Spleen (tissue), 11 donors: ENCODE measurements around the gene SRGAP1. TPM values are rescaled to one million over a fixed set of nuclear protein-coding genes. Genes with fewer than 3 reads are reported as not detected.

ENCODE experiments used
- DNase-seq: peaks from one replicate; pipeline ENCODE4 v3.0.0-alpha.2; 2020
- H3K27ac ChIP-seq, 8 donors: fragments of 200-600 bp; sonication (generic) in 7 of 8; 1 replicate in 4 of 8; 2 replicates in 4 of 8; pipeline versions ENCODE4 v1.5.0 to v1.8.0; 2016 to 2021; ENCODE audit warnings: inconsistent platforms in 4 of 8, mild to moderate bottlenecking in 4 of 8, moderate library complexity in 1 of 8
- H3K27me3 ChIP-seq, 7 donors: fragments of 200-600 bp; sonication (generic) in 6 of 7; replicated peaks in 1 of 7; 1 replicate in 4 of 7; 2 replicates in 3 of 7; pipeline versions ENCODE4 v1.5.0 to v1.8.0; 2016 to 2021; ENCODE audit warnings: inconsistent platforms in 3 of 7, mild to moderate bottlenecking in 1 of 7
- H3K36me3 ChIP-seq, 6 donors: fragments of 200-600 bp; sonication (generic) in 5 of 6; 1 replicate in 4 of 6; 2 replicates in 2 of 6; pipeline versions ENCODE4 v1.5.0 to v1.8.0; 2016 to 2021; ENCODE audit warnings: inconsistent platforms in 2 of 6
- H3K4me1 ChIP-seq, 6 donors: fragments of 200-600 bp; sonication (generic) in 5 of 6; 1 replicate in 3 of 6; 2 replicates in 3 of 6; pipeline versions ENCODE4 v1.5.0 to v1.8.0; 2016 to 2021; ENCODE audit warnings: inconsistent platforms in 3 of 6
- H3K4me3 ChIP-seq, 8 donors: fragments of 200-600 bp; sonication (generic) in 7 of 8; 1 replicate in 4 of 8; 2 replicates in 4 of 8; pipeline versions ENCODE4 v1.5.0 to v1.8.0; 2016 to 2021; ENCODE audit warnings: inconsistent platforms in 4 of 8, mild to moderate bottlenecking in 4 of 8, moderate library complexity in 2 of 8
- H3K9me3 ChIP-seq, 8 donors: fragments of 200-600 bp; sonication (generic) in 7 of 8; 1 replicate in 4 of 8; 2 replicates in 4 of 8; pipeline versions ENCODE4 v1.5.0 to v1.8.0; 2016 to 2021; ENCODE audit warnings: inconsistent platforms in 4 of 8
- CTCF ChIP-seq, 11 experiments: fragments of 200-600 bp in 7 of 11; fragments of 450-650 bp in 4 of 11; sonication (generic) in 4 of 11; IDR thresholded peaks in 8 of 11; conservative IDR thresholded peaks in 3 of 11; 1 replicate in 7 of 11; 2 replicates in 4 of 11; pipeline versions ENCODE4 v1.4.0 to v1.8.0; 2016 to 2021; ENCODE audit warnings: antibody characterized with exemption in 11 of 11, inconsistent platforms in 4 of 11, mild to moderate bottlenecking in 1 of 11
- POLR2A ChIP-seq, 3 donors: fragments of 450-650 bp; IDR thresholded peaks; one replicate each; pipeline ENCODE4 v1.5.1; 2017; ENCODE audit warnings: antibody characterized with exemption in 3 of 3, mild to moderate bottlenecking in 1 of 3
- POLR2AphosphoS5 ChIP-seq, 3 donors: sonication (generic); formaldehyde crosslinking; IDR thresholded peaks; one replicate each; pipeline ENCODE4 v1.5.1; 2017; ENCODE audit warnings: antibody characterized with exemption in 3 of 3
- WGBS, 5 donors: extraction: QIAGEN DNeasy Blood & Tissue Kit in 3 of 5; methylation state at CpG; one replicate each; pipeline versions ENCODE4 v1.1.5 to v1.1.7; 2013 to 2018; 5-methylcytosine and 5-hydroxymethylcytosine counted together
- intact Hi-C: fragments of 100-400 bp; cut with DNase I; formaldehyde crosslinking; loops from one replicate; pipeline ENCODE4 v1.15.0; 2023; ENCODE audit warnings: low total_unique reads
- polyA plus RNA-seq, 3 donors: library from polyadenylated mRNA; stranded (reverse); fragments of 200-250 nt; gene quantifications; one replicate each; pipeline ENCODE4 v1.2.1, GENCODE V29; 2013
- total RNA-seq, 7 donors: library from RNA; depleted of rRNA in 3 of 7; stranded (reverse); fragments of >200 nt in 3 of 7; fragmentation: NEBNext Ultra II Directional in 4 of 7; extraction: Animal tissue kit (Norgen Biotek cat#: 25700) in 4 of 7; gene quantifications; one replicate each; pipeline versions ENCODE4 v1.1.0 to v1.2.1, GENCODE V29; 2016 to 2021
- donor health status: healthy with polysubstance abuse.
- donor health status: DM: no; HTN: no; CAD: no; lungs with moderate emphysema.
- donor health status: DM: no; HTN: no; CAD: no.
- donor health status: Bipolar disorder and iron deficiency.
- donor health status: healthy.
- donor health status: DM: no; HTN: no; CAD: no.
- donor health status: DM: yes; HTN: yes; CAD: no.

SRGAP1 gene
- total and polyA plus RNA-seq, 10 donors, result 0.37 to 20.1 (median 13.4) TPM

GRCh38 chr12:63948211-63948610, 103.7 kb downstream of the SRGAP1 start:
- no peak for DNase-seq
- Histone ChIP-seq H3K27ac (no peak overlapping the region), H3K9me3 (no peaks in the 10 kb centered on the region), H3K36me3 (no peaks in the 10 kb centered on the region), H3K27me3 (no peaks in the 10 kb centered on the region), H3K4me1 (peaks cover 0 to 15% (median 8%) of the 10 kb centered on the region in 6 donors), H3K4me3 (no peak overlapping the region)
- intact Hi-C loops, result no loop called here
- TF ChIP-seq POLR2A (IDR thresholded peaks at IDR 0.05), result no peak
- no peak for TF ChIP-seq CTCF (IDR thresholded peaks at IDR 0.05 in 8 of 11, conservative IDR thresholded peaks at IDR 0.05 in 3 of 11)
- no peak for TF ChIP-seq POLR2AphosphoS5 (IDR thresholded peaks at IDR 0.05)

GRCh38 chr12:63949902-63950301, 105.4 kb downstream of the SRGAP1 start:
- intact Hi-C loops, result no loop called here
- 66 to 80% (median 70%) methylated on average over 2 of the region's 2 CpGs for WGBS, 5 donors
- H3K4me1 ChIP-seq, result peaks cover 1 to 12% (median 4%) of the 10 kb centered on the region in 6 donors
- no peak overlapping the region for H3K4me3 ChIP-seq
- no peaks in the 10 kb centered on the region for H3K27me3 ChIP-seq
- peak overlapping the region in 2 of 8 donors; percentile 2 to 19 for H3K27ac ChIP-seq
- no peaks in the 10 kb centered on the region for H3K9me3 ChIP-seq
- no peak for DNase-seq
- no peaks in the 10 kb centered on the region for H3K36me3 ChIP-seq
- TF ChIP-seq POLR2AphosphoS5 (IDR thresholded peaks at IDR 0.05) (no peak), CTCF (IDR thresholded peaks at IDR 0.05 in 8 of 11, conservative IDR thresholded peaks at IDR 0.05 in 3 of 11) (no peak), POLR2A (IDR thresholded peaks at IDR 0.05) (no peak)

GRCh38 chr12:63952995-63953394, 108.5 kb downstream of the SRGAP1 start:
- intact Hi-C loops, result no loop called here
- Histone ChIP-seq H3K4me3 (no peak overlapping the region), H3K27ac (no peak overlapping the region), H3K9me3 (no peaks in the 10 kb centered on the region), H3K27me3 (no peaks in the 10 kb centered on the region), H3K36me3 (no peaks in the 10 kb centered on the region), H3K4me1 (peaks cover 0 to 22% (median 12%) of the 10 kb centered on the region in 6 donors)
- 43 to 98% (median 93%) methylated on average over 1 of the region's 1 CpG for WGBS, 5 donors
- DNase-seq, result no peak
- TF ChIP-seq POLR2AphosphoS5 (IDR thresholded peaks at IDR 0.05) (no peak), POLR2A (IDR thresholded peaks at IDR 0.05) (no peak), CTCF (IDR thresholded peaks at IDR 0.05 in 8 of 11, conservative IDR thresholded peaks at IDR 0.05 in 3 of 11) (no peak)

- 50 to 60% (median 54%) methylated on average over 9 of the region's 9 CpGs for WGBS, 5 donors
- no peaks in the 10 kb centered on the region for H3K27me3 ChIP-seq
- DNase-seq, result no peak
- peak overlapping the region in 2 of 8 donors; percentile 4 to 25 for H3K4me3 ChIP-seq
- peak overlapping the region in 5 of 8 donors; percentile 44 to 70 (median 61) for H3K27ac ChIP-seq
- TF ChIP-seq POLR2A (IDR thresholded peaks at IDR 0.05) (no peak), POLR2AphosphoS5 (IDR thresholded peaks at IDR 0.05) (peak in 1 of 3 donors; percentile 32)
- intact Hi-C loops, result no loop called here
- H3K9me3 ChIP-seq, result no peaks in the 10 kb centered on the region
- peaks cover 0 to 22% (median 12%) of the 10 kb centered on the region in 6 donors for H3K4me1 ChIP-seq
- no peaks in the 10 kb centered on the region for H3K36me3 ChIP-seq
Observed at GRCh38 chr12:63955831-63956666, 111.5 kb downstream of the SRGAP1 start.
